ENCODE results near the gene SLC25A25.
A peak's percentile ranks its signal among the peaks of the same experiment; 100 is the strongest.

SLC25A25 gene

GRCh38 chr9:128093011-128093410 lies 25.0 kb downstream of the SLC25A25 start:
- no peak for TF ChIP-seq CTCF (IDR thresholded peaks at IDR 0.05; ENCODE audit: low read depth, low read length)
- H3K4me3 ChIP-seq (ENCODE audit: low read depth, low read length) = no peak overlapping the region
- H3K36me3 ChIP-seq = peaks cover 4% of the 10 kb centered on the region
- H3K9me3 ChIP-seq = no peaks in the 10 kb centered on the region
- peaks cover 46% of the 10 kb centered on the region for H3K4me1 ChIP-seq
- DNase-seq = no peak
- H3K27me3 ChIP-seq = no peaks in the 10 kb centered on the region

GRCh38 chr9:128094166-128094949 lies 26.3 kb downstream of the SLC25A25 start:
- H3K27me3 ChIP-seq = no peaks in the 10 kb centered on the region
- peaks cover 4% of the 10 kb centered on the region for H3K36me3 ChIP-seq
- peak; percentile 91 for DNase-seq
- H3K9me3 ChIP-seq = no peaks in the 10 kb centered on the region
- TF ChIP-seq CTCF (IDR thresholded peaks at IDR 0.05; ENCODE audit: low read depth, low read length) = no peak
- H3K4me3 ChIP-seq (ENCODE audit: low read depth, low read length) = no peak overlapping the region; the same call in 1 of the 2 replicates
- H3K4me1 ChIP-seq = peaks cover 39% of the 10 kb centered on the region

- Histone ChIP-seq H3K4me3 (ENCODE audit: low read depth, low read length) (no peak overlapping the region), H3K4me1 (peaks cover 39% of the 10 kb centered on the region), H3K36me3 (peaks cover 4% of the 10 kb centered on the region), H3K9me3 (no peaks in the 10 kb centered on the region), H3K27me3 (no peaks in the 10 kb centered on the region)
- no peak for TF ChIP-seq CTCF (IDR thresholded peaks at IDR 0.05; ENCODE audit: low read depth, low read length)
- no peak for DNase-seq
Observed at GRCh38 chr9:128094950-128095544, 27.0 kb downstream of the SLC25A25 start.

- Histone ChIP-seq H3K9me3 (no peaks in the 10 kb centered on the region), H3K36me3 (peaks cover 9% of the 10 kb centered on the region), H3K4me1 (peaks cover 43% of the 10 kb centered on the region), H3K27me3 (no peaks in the 10 kb centered on the region), H3K4me3 (ENCODE audit: low read depth, low read length) (no peak overlapping the region)
- no peak for DNase-seq
- no peak for TF ChIP-seq CTCF (IDR thresholded peaks at IDR 0.05; ENCODE audit: low read depth, low read length)
Observed at GRCh38 chr9:128096616-128097536, 28.8 kb downstream of the SLC25A25 start.

GRCh38 chr9:128097543-128098296 lies 29.7 kb downstream of the SLC25A25 start:
- peaks cover 46% of the 10 kb centered on the region for H3K4me1 ChIP-seq
- no peak overlapping the region for H3K4me3 ChIP-seq (ENCODE audit: low read depth, low read length)
- no peaks in the 10 kb centered on the region for H3K9me3 ChIP-seq
- no peak for DNase-seq
- no peak for TF ChIP-seq CTCF (IDR thresholded peaks at IDR 0.05; ENCODE audit: low read depth, low read length)
- H3K36me3 ChIP-seq = peaks cover 17% of the 10 kb centered on the region
- no peaks in the 10 kb centered on the region for H3K27me3 ChIP-seq
